H9 (cell line): Measurements from ENCODE around the gene RNPEP. TPM values are rescaled to one million over a fixed set of nuclear protein-coding genes. Genes with fewer than 3 reads are reported as not detected.

Experiments
- DNase-seq: peaks from one replicate; pipeline ENCODE4 v3.0.0-alpha.2; 2017
- H2AFZ ChIP-seq: one replicate; pipeline ENCODE4 v1.6.1; 2013; ENCODE audit warnings: mild to moderate bottlenecking, low read length, control low read depth, moderate library complexity
- H2AK5ac ChIP-seq: 2 replicates; pipeline ENCODE4 v1.6.1; 2013; ENCODE audit warnings: low read length, control low read depth, mixed read lengths; ENCODE audit not compliant: insufficient read length
- H2BK120ac ChIP-seq: one replicate; pipeline ENCODE4 v1.6.1; 2013; ENCODE audit warnings: low read depth, mild to moderate bottlenecking, low read length, control low read depth, inconsistent platforms; ENCODE audit not compliant: poor library complexity, severe bottlenecking
- H2BK12ac ChIP-seq: 2 replicates; pipeline ENCODE4 v1.6.1; 2013; ENCODE audit warnings: low read length, control low read depth, mixed read lengths, low read depth; ENCODE audit not compliant: insufficient read length
- H2BK15ac ChIP-seq: 2 replicates; pipeline ENCODE4 v1.6.1; 2013; ENCODE audit warnings: low read depth, low read length, control low read depth
- H2BK20ac ChIP-seq: one replicate; pipeline ENCODE4 v1.6.1; 2013; ENCODE audit warnings: low read depth, mild to moderate bottlenecking, low read length, control low read depth, inconsistent platforms; ENCODE audit not compliant: poor library complexity, severe bottlenecking
- H2BK5ac ChIP-seq: 2 replicates; pipeline ENCODE4 v1.6.1; 2013; ENCODE audit warnings: low read length, control low read depth, mixed read lengths; ENCODE audit not compliant: insufficient read length
- H3K14ac ChIP-seq: 2 replicates; pipeline ENCODE4 v1.6.1; 2013; ENCODE audit warnings: low read length, control low read depth; ENCODE audit not compliant: insufficient read depth
- H3K18ac ChIP-seq: 2 replicates; pipeline ENCODE4 v1.6.1; 2013; ENCODE audit warnings: low read depth, mild to moderate bottlenecking, mixed read lengths, low read length, control low read depth; ENCODE audit not compliant: insufficient read length
- H3K23ac ChIP-seq: 2 replicates; pipeline ENCODE4 v1.6.1; 2013; ENCODE audit warnings: low read length, control low read depth, mixed read lengths, low read depth; ENCODE audit not compliant: insufficient read length
- H3K23me2 ChIP-seq: 2 replicates; pipeline ENCODE4 v1.6.1; 2013; ENCODE audit warnings: low read depth, mild to moderate bottlenecking, mixed read lengths, low read length, control low read depth; ENCODE audit not compliant: insufficient read length, poor library complexity, severe bottlenecking
- H3K27ac ChIP-seq: 2 replicates; pipeline ENCODE4 v1.5.1; 2013; ENCODE audit warnings: low read length, control low read depth, mixed read lengths, low read depth; ENCODE audit not compliant: insufficient read length
- H3K27me3 ChIP-seq: 2 replicates; pipeline ENCODE4 v1.6.1; 2013; ENCODE audit warnings: low read length, control low read depth, inconsistent platforms; ENCODE audit not compliant: insufficient read depth
- H3K4ac ChIP-seq: 2 replicates; pipeline ENCODE4 v1.6.1; 2013; ENCODE audit warnings: low read depth, mild to moderate bottlenecking, control low read depth, inconsistent platforms, low read length, moderate library complexity
- H3K4me1 ChIP-seq: 2 replicates; pipeline ENCODE4 v1.6.1; 2013; ENCODE audit warnings: low read length, control low read depth, inconsistent platforms; ENCODE audit not compliant: insufficient read depth
- H3K4me2 ChIP-seq: 2 replicates; pipeline ENCODE4 v1.6.1; 2013; ENCODE audit warnings: low read length, control low read depth, mixed read lengths; ENCODE audit not compliant: insufficient read length, insufficient read depth
- H3K56ac ChIP-seq: 2 replicates; pipeline ENCODE4 v1.6.1; 2013; ENCODE audit warnings: low read depth, mild to moderate bottlenecking, mixed read lengths, low read length, control low read depth; ENCODE audit not compliant: insufficient read length
- H3K79me1 ChIP-seq: 2 replicates; pipeline ENCODE4 v1.6.1; 2013; ENCODE audit warnings: low read depth, mild to moderate bottlenecking, moderate library complexity, low read length, control low read depth, inconsistent platforms; ENCODE audit not compliant: insufficient read depth, poor library complexity, severe bottlenecking
- H3K79me2 ChIP-seq: 2 replicates; pipeline ENCODE4 v1.6.1; 2013; ENCODE audit warnings: low read length, control low read depth, inconsistent platforms; ENCODE audit not compliant: insufficient read depth
- H3K9ac ChIP-seq: 2 replicates; pipeline ENCODE4 v1.6.1; 2013; ENCODE audit warnings: low read length, control low read depth, mixed read lengths; ENCODE audit not compliant: insufficient read length; ENCODE audit errors: extremely low read depth
- H3K9me3 ChIP-seq: one replicate; pipeline ENCODE4 v1.6.1; 2013; ENCODE audit warnings: low read depth, low read length, inconsistent platforms; ENCODE audit not compliant: control insufficient read depth
- H3T11ph ChIP-seq: one replicate; pipeline ENCODE4 v1.6.1; 2013; ENCODE audit warnings: mild to moderate bottlenecking, low read length, control low read depth, inconsistent platforms
- H4K20me1 ChIP-seq: one replicate; pipeline ENCODE4 v1.6.1; 2013; ENCODE audit not compliant: control insufficient read depth, insufficient read length, insufficient read depth
- H4K5ac ChIP-seq: 2 replicates; pipeline ENCODE4 v1.6.1; 2013; ENCODE audit warnings: low read depth, mild to moderate bottlenecking, mixed read lengths, low read length, control low read depth; ENCODE audit not compliant: insufficient read length
- H4K8ac ChIP-seq: replicated peaks from 2 replicates; pipeline ENCODE4 v1.6.1; 2013; ENCODE audit warnings: low read length, control low read depth, mixed read lengths, low read depth; ENCODE audit not compliant: insufficient read length
- H4K91ac ChIP-seq: 2 replicates; pipeline ENCODE4 v1.6.1; 2013; ENCODE audit warnings: low read depth, mild to moderate bottlenecking, moderate library complexity, mixed read lengths, low read length, control low read depth; ENCODE audit not compliant: insufficient read length
- H3K27ac Mint-ChIP-seq, 3 experiments: 2 replicates in 2 of 3; 3 replicates in 1 of 3; pipeline ENCODE4 v1.8.0; 2020 to 2021; ENCODE audit warnings: mixed read lengths in 3 of 3, mild to moderate bottlenecking in 1 of 3, moderate library complexity in 1 of 3
- H3K27me3 Mint-ChIP-seq: 2 replicates; pipeline ENCODE4 v1.8.0; 2021; ENCODE audit warnings: low read depth, mild to moderate bottlenecking, moderate library complexity, mixed read lengths
- H3K36me3 Mint-ChIP-seq, 3 experiments: 2 replicates in 2 of 3; 3 replicates in 1 of 3; pipeline ENCODE4 v1.8.0; 2020 to 2021; ENCODE audit warnings: low read depth in 3 of 3, mixed read lengths in 3 of 3; ENCODE audit not compliant: insufficient read depth in 1 of 3
- H3K4me1 Mint-ChIP-seq, 2 experiments: 2 replicates each; pipeline ENCODE4 v1.8.0; 2020; ENCODE audit warnings: mixed read lengths in 2 of 2
- H3K4me3 Mint-ChIP-seq, 2 experiments: 2 replicates in 1 of 2; 3 replicates in 1 of 2; pipeline ENCODE4 v1.8.0; 2020 to 2021; ENCODE audit warnings: mild to moderate bottlenecking in 2 of 2, mixed read lengths in 2 of 2, moderate library complexity in 1 of 2
- H3K9me3 Mint-ChIP-seq, 2 experiments: 2 replicates in 1 of 2; 3 replicates in 1 of 2; pipeline ENCODE4 v1.8.0; 2020; ENCODE audit warnings: mild to moderate bottlenecking in 2 of 2, mixed read lengths in 2 of 2, moderate library complexity in 1 of 2
- WGBS: extraction: QIAGEN DNeasy Blood & Tissue Kit; methylation state at CpG from one replicate; pipeline ENCODE4 v1.1.7; 2013; ENCODE audit warnings: missing lambda C conversion rate, low lambda C conversion rate, mixed read lengths; ENCODE audit not compliant: insufficient read length; ENCODE audit errors: extremely low coverage; 5-methylcytosine and 5-hydroxymethylcytosine counted together
- total RNA-seq: library from RNA; stranded (reverse); gene quantifications from 2 replicates; pipeline ENCODE4 v1.2.1, GENCODE V29; 2021
- TF ChIP-seq, protein P1 (sequence below): fragments of 200-600 bp; sonication (generic); conservative IDR thresholded peaks from 3 replicates; pipeline ENCODE4 v1.8.0; 2021; ENCODE audit warnings: antibody characterized with exemption, mild to moderate bottlenecking

RNPEP gene
- total RNA-seq, 1 experiment from 2014 or later, result 49.9 TPM

DNA sequence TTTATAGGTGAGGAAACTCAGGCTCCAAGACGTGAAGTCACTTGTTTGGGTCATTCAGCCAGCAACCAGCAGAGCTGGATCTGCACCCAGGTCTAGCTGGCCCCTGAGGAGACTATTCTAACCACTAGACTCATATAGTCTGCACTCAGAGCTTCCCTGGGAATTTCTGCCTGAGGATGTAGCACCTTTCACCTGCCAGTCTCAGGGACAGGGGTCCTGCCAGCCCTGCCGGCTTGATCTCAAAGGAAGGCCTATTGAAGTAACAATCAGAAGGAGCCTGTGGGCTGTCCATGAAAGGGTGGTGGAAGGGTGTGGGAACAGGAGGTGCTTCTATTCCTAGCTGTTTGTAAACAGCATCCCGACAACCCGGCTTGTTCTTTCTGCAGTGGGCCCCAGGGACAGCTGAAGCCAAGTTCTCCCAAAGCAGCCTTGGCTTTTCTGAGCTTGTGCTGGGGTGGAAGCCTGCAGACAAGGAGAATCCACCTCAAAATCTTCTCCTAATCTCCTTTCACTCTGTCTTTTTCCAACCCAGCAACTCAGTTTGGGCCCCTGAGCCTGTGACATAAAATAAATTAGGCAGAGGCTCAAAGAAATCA is 43.9 kb upstream of the RNPEP start:
- no peak overlapping the region for H2BK20ac ChIP-seq
- H3K27me3 ChIP-seq, result no peaks in the 10 kb centered on the region
- no peaks in the 10 kb centered on the region for H3K36me3 Mint-ChIP-seq
- H2BK5ac ChIP-seq, result no peak overlapping the region
- H3K9me3 ChIP-seq, result no peaks in the 10 kb centered on the region
- H3K56ac ChIP-seq, result no peak overlapping the region
- H3K14ac ChIP-seq, result no peak overlapping the region
- H3K23me2 ChIP-seq, result peaks cover 6% of the 10 kb centered on the region
- H4K5ac ChIP-seq, result no peak overlapping the region
- peaks cover 7 to 19% of the 10 kb centered on the region in 2 experiments for H3K4me1 Mint-ChIP-seq
- no peaks in the 10 kb centered on the region for H3K79me1 ChIP-seq
- WGBS, result no CpG with 5 or more reads among the region's 4 CpGs
- no peak overlapping the region for H2AFZ ChIP-seq
- no peak overlapping the region for H2BK12ac ChIP-seq
- no peak overlapping the region for H3K4me3 Mint-ChIP-seq
- H3K27ac ChIP-seq, result no peak overlapping the region
- H3K9me3 Mint-ChIP-seq, result no peaks in the 10 kb centered on the region
- no peak overlapping the region for H2BK120ac ChIP-seq
- no peak overlapping the region for H3K4me2 ChIP-seq
- H4K91ac ChIP-seq, result no peak overlapping the region
- peaks cover 6% of the 10 kb centered on the region for H3K4me1 ChIP-seq
- H2BK15ac ChIP-seq, result no peak overlapping the region
- no peak overlapping the region for H3K4ac ChIP-seq
- DNase-seq, result no peak
- no peak overlapping the region for H2AK5ac ChIP-seq
- H4K20me1 ChIP-seq, result no peaks in the 10 kb centered on the region
- H3K9ac ChIP-seq, result no peak overlapping the region
- H3K27ac Mint-ChIP-seq, result peak overlapping the region in 2 of 3 experiments; percentile 78 to 87; a peak in 3 of 7 replicates
- H3K18ac ChIP-seq, result no peak overlapping the region
- no peak overlapping the region for H3K23ac ChIP-seq
- H3K27me3 Mint-ChIP-seq, result peaks cover 2% of the 10 kb centered on the region; the same call in 1 of the 2 replicates
- H4K8ac ChIP-seq, result no peak overlapping the region
- no peaks in the 10 kb centered on the region for H3K79me2 ChIP-seq
- H3T11ph ChIP-seq, result no peak overlapping the region
- TF ChIP-seq, protein P1, sequence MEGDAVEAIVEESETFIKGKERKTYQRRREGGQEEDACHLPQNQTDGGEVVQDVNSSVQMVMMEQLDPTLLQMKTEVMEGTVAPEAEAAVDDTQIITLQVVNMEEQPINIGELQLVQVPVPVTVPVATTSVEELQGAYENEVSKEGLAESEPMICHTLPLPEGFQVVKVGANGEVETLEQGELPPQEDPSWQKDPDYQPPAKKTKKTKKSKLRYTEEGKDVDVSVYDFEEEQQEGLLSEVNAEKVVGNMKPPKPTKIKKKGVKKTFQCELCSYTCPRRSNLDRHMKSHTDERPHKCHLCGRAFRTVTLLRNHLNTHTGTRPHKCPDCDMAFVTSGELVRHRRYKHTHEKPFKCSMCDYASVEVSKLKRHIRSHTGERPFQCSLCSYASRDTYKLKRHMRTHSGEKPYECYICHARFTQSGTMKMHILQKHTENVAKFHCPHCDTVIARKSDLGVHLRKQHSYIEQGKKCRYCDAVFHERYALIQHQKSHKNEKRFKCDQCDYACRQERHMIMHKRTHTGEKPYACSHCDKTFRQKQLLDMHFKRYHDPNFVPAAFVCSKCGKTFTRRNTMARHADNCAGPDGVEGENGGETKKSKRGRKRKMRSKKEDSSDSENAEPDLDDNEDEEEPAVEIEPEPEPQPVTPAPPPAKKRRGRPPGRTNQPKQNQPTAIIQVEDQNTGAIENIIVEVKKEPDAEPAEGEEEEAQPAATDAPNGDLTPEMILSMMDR, result no peak
